NCI-H345 (cell line): ENCODE measurements around the gene TCP11L1.
"Not testable (repeated sequence)": the region's sequence is repeated elsewhere in the genome, so short reads cannot be mapped to it uniquely, and the experiment has no call there.

Experiments used
- DNase-seq: peaks from one replicate; lab custom pipeline; 2025; lab: John Stamatoyannopoulos, UW

TCP11L1 gene

GRCh38 chr11:33067294-33067693 lies 27.9 kb downstream of the TCP11L1 start:
- DNase-seq: no peak

- no peak for DNase-seq
Observed at GRCh38 chr11:33068611-33069340, 29.4 kb downstream of the TCP11L1 start.

- no peak for DNase-seq
Observed at GRCh38 chr11:33072465-33072864, 33.1 kb downstream of the TCP11L1 start.

GRCh38 chr11:33083918-33084317 lies 44.5 kb downstream of the TCP11L1 start:
- no peak for DNase-seq

GRCh38 chr11:33086017-33086416 lies 46.6 kb downstream of the TCP11L1 start:
- DNase-seq: no peak

GRCh38 chr11:33089776-33090175 lies 50.4 kb downstream of the TCP11L1 start:
- no peak for DNase-seq

- no peak for DNase-seq
Observed at GRCh38 chr11:33094157-33094556, 54.8 kb downstream of the TCP11L1 start.

GRCh38 chr11:33103836-33104235 lies 64.5 kb downstream of the TCP11L1 start:
- no peak for DNase-seq

- DNase-seq: no peak
Observed at GRCh38 chr11:33109294-33109895, 70.0 kb downstream of the TCP11L1 start.

GRCh38 chr11:33110083-33110482 lies 70.7 kb downstream of the TCP11L1 start:
- DNase-seq: no peak

GRCh38 chr11:33116535-33116934 lies 77.2 kb downstream of the TCP11L1 start:
- DNase-seq: no peak

- DNase-seq: not testable (repeated sequence)
Observed at GRCh38 chr11:33122696-33123095, 83.3 kb downstream of the TCP11L1 start.
